ENCODE measurements around the gene B4GALT1. TPM values are rescaled to one million over a fixed set of nuclear protein-coding genes. Genes with fewer than 3 reads are reported as not detected.

The B4GALT1 gene
- polyA plus RNA-seq, 1 donor (not counting 4 experiments of a cell fraction or from before 2014, with no cell fraction given): 55.1 TPM

DNA sequence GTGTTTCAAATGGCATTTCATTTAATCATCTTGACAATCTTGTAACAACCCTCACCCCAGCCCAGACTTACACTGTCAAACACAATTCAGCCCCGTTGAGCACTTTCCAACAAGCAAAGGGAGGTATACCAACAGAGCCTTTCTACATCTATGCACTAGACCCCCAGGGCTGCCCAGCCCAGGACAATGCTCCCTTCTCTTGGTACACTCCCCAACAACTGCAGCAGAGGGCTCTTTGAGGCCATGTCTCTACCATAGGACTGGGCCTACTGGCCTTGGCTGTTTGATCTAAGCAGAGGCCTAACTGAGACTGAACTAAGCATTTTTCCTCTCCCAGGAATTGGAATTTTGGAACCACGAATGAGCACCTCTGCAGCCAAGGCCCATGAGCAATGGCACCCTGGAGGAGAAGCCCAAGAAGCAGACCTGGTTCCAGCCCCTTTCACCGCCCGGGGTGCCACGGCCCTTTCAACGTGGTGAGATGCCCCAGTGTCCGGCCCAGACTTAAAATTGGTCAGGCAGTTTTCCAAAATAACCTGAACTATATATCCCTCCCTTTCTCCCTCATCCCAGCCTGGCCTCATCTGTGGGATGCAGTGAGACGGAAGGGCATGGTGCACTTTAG is 43.6 kb downstream of the B4GALT1 start:
- DNase-seq (ENCODE audit: low read depth, low spot score): no peak
- Histone ChIP-seq H3K9me3 (ENCODE audit: control insufficient read depth, low read depth, low read length) (no peaks in the 10 kb centered on the region), H3K79me2 (ENCODE audit: control insufficient read depth, insufficient read depth, low read length) (peaks cover 42% of the 10 kb centered on the region), H3K9me1 (ENCODE audit: control insufficient read depth, extremely low read depth, insufficient read depth, low read length) (no peaks in the 10 kb centered on the region), H3K4me2 (ENCODE audit: control insufficient read depth, extremely low read depth, insufficient read depth, low read depth, low read length) (no peak overlapping the region), H3K36me3 (ENCODE audit: control insufficient read depth in 2 of 2, extremely low read depth in 1 of 2, insufficient read depth in 2 of 2, low read length in 2 of 2) (peaks cover 13 to 20% of the 10 kb centered on the region in 2 experiments), H3K4me3 (ENCODE audit: control insufficient read depth in 2 of 3, extremely low read depth in 1 of 3, insufficient read depth in 2 of 3, low read depth in 1 of 3, low read length in 3 of 3) (no peak overlapping the region), H4K20me1 (ENCODE audit: control insufficient read depth, extremely low read depth, insufficient read depth, low read length) (no peaks in the 10 kb centered on the region), H3K27ac (ENCODE audit: control insufficient read depth, insufficient read depth, low read length) (no peak overlapping the region), H3K27me3 (ENCODE audit: control insufficient read depth, extremely low read depth, insufficient read depth, low read length) (no peaks in the 10 kb centered on the region), H2AFZ (ENCODE audit: control insufficient read depth, low read length) (no peak overlapping the region), H3K4me1 (ENCODE audit: control insufficient read depth, extremely low read depth, insufficient read depth, low read length) (peaks cover 20% of the 10 kb centered on the region), H3K9ac (ENCODE audit: control insufficient read depth, extremely low read depth, insufficient read depth, low read length) (no peak overlapping the region)
- no peak for FAIRE-seq
- dilution Hi-C loops (cut with MboI; ENCODE audit: extremely low pct_ligation_motif_present, low sequenced_read_pairs): no loop called here
- TF ChIP-seq EZH2 (IDR thresholded peaks at IDR 0.05; ENCODE audit: low read length): no peak
- TF ChIP-seq, protein P1, sequence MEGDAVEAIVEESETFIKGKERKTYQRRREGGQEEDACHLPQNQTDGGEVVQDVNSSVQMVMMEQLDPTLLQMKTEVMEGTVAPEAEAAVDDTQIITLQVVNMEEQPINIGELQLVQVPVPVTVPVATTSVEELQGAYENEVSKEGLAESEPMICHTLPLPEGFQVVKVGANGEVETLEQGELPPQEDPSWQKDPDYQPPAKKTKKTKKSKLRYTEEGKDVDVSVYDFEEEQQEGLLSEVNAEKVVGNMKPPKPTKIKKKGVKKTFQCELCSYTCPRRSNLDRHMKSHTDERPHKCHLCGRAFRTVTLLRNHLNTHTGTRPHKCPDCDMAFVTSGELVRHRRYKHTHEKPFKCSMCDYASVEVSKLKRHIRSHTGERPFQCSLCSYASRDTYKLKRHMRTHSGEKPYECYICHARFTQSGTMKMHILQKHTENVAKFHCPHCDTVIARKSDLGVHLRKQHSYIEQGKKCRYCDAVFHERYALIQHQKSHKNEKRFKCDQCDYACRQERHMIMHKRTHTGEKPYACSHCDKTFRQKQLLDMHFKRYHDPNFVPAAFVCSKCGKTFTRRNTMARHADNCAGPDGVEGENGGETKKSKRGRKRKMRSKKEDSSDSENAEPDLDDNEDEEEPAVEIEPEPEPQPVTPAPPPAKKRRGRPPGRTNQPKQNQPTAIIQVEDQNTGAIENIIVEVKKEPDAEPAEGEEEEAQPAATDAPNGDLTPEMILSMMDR (optimal IDR thresholded peaks at IDR 0.05 in 1 of 3, IDR thresholded peaks at IDR 0.05 in 1 of 3, conservative IDR thresholded peaks at IDR 0.05 in 1 of 3; ENCODE audit: extremely low read depth in 1 of 3, insufficient read depth in 2 of 3, low read length in 3 of 3): no peak

DNA sequence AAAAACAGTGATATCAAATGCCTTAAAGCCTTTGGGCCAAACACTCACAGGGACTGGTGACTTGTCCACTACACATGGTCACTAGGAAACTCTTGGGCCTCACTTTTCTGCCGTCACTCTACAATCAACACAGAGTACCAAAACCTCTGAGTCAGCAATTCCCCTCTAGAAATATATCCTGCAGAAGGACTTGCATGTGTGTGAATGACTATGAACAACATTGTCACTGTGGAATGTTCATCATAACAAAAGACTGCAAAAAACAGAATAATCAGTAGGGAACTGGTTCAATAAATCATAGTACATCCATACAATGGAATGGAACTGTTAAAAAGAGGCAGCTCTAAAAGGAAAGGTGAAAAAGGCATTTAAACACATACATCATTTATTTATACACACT is 46.5 kb downstream of the B4GALT1 start:
- Histone ChIP-seq H3K9ac (ENCODE audit: control insufficient read depth, extremely low read depth, insufficient read depth, low read length) (no peak overlapping the region), H3K27me3 (ENCODE audit: control insufficient read depth, extremely low read depth, insufficient read depth, low read length) (no peaks in the 10 kb centered on the region), H3K4me2 (ENCODE audit: control insufficient read depth, extremely low read depth, insufficient read depth, low read depth, low read length) (no peak overlapping the region), H3K9me1 (ENCODE audit: control insufficient read depth, extremely low read depth, insufficient read depth, low read length) (no peaks in the 10 kb centered on the region), H3K9me3 (ENCODE audit: control insufficient read depth, low read depth, low read length) (no peaks in the 10 kb centered on the region), H4K20me1 (ENCODE audit: control insufficient read depth, extremely low read depth, insufficient read depth, low read length) (no peaks in the 10 kb centered on the region), H3K79me2 (ENCODE audit: control insufficient read depth, insufficient read depth, low read length) (peaks cover 38% of the 10 kb centered on the region), H3K27ac (ENCODE audit: control insufficient read depth, insufficient read depth, low read length) (no peak overlapping the region), H3K4me1 (ENCODE audit: control insufficient read depth, extremely low read depth, insufficient read depth, low read length) (peaks cover 25% of the 10 kb centered on the region), H3K4me3 (ENCODE audit: control insufficient read depth in 2 of 3, extremely low read depth in 1 of 3, insufficient read depth in 2 of 3, low read depth in 1 of 3, low read length in 3 of 3) (no peak overlapping the region), H2AFZ (ENCODE audit: control insufficient read depth, low read length) (no peak overlapping the region), H3K36me3 (ENCODE audit: control insufficient read depth in 2 of 2, extremely low read depth in 1 of 2, insufficient read depth in 2 of 2, low read length in 2 of 2) (peaks cover 5 to 15% of the 10 kb centered on the region in 2 experiments)
- TF ChIP-seq, protein P1 (optimal IDR thresholded peaks at IDR 0.05 in 1 of 3, IDR thresholded peaks at IDR 0.05 in 1 of 3, conservative IDR thresholded peaks at IDR 0.05 in 1 of 3; ENCODE audit: extremely low read depth in 1 of 3, insufficient read depth in 2 of 3, low read length in 3 of 3): no peak
- no peak for TF ChIP-seq EZH2 (IDR thresholded peaks at IDR 0.05; ENCODE audit: low read length)
- DNase-seq (ENCODE audit: low read depth, low spot score): no peak
- dilution Hi-C loops (cut with MboI; ENCODE audit: extremely low pct_ligation_motif_present, low sequenced_read_pairs): no loop called here
- FAIRE-seq: no peak

All from keratinocyte (primary cell).